ENCODE results near the gene TM7SF2. TPM values are rescaled to one million over a fixed set of nuclear protein-coding genes. Genes with fewer than 3 reads are reported as not detected.

Gene TM7SF2
- total RNA-seq (2014; rRNA removed): 0.96 and 3.3 TPM in 2 replicates
- 2.3 TPM for polyA plus RNA-seq (2012)

DNA sequence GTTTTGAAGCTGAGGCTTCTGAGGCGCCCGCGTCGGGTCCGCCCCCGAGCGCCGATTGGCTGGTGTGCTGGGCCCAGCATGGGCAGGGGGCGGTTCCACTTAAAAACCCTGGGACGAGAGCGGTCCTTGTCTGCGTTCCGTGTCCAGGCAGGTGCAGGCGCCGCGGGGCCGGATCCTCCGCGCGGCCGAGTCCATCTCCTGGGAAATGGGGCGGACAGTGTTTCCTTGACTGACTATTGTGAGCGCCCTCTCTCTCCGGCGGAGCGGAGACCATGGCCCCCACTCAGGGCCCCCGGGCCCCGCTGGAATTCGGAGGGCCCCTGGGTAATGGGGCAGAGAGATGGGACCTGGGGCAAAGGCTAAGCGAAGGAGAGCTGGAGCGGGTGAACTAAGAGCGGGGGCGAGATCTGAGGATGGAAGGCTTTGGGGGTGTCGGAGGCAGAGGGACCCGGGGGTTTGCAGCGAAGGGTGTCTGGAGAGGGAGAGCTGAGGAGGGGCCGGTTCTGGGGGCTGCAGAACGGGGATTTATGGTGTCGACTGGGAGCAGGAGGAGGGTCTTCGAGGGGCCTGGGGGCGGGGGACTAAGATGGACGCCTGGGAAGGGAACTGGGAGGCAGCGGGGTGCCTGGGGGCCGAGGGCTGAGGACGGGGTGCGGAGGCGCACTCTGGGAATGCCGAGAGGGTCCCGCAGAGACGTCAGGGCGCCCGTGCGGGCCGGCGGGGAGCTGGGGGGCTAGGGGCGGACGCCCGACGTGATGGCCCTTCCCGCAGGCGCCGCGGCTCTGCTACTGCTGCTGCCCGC, at the start of gene TM7SF2:
Gene TM7SF2, plus strand, starts transcription at position 129 of the 802 bp plus-strand sequence. Its CDS starts 144 bp downstream, at position 273.
- DNase-seq (ENCODE audit: low read depth): peak; percentile 81

- no peak for DNase-seq (ENCODE audit: low read depth)
These were observed 48.1 kb upstream of the TM7SF2 start for GRCh38 chr11:65063532-65063931.

DNA sequence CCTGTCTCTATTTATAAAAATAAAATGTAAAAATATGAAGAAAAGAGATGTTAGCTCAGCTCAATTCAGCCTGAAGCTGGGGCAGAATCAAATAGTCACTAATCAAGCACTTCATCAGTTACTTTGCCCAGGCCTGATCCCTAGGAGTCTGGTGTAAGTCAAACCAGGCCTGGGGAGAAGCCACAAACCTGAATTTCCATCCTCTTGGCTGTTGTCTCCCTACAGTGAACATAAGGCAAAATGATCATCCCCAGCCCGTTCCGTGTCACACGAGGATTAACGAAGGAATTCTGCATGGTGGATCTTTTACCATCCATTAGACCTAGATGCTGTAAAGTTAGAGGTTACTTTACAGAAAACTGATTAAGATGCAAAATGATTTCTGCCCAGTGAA, 46.8 kb upstream of the TM7SF2 start:
- no peak for DNase-seq (ENCODE audit: low read depth)

DNA sequence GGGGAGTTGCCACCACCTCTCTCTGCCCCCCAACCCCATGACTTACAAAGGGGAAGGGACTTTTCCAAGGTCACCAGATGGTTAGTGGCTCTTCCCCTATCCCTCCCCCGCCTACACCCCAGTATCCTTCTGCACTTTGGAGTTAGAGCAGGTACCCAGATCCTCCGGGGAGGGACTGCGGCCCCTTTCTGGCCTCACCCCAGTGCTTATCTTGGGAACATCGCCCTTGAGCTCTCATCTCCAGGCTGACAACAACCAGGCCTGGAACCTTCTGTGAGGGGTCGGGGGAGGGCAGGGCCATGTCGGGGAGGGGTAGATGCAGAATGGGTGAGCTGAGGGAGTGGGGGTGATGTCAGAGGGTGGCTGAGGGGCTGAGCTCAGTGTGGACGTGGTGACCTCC, 45.8 kb upstream of the TM7SF2 start:
- DNase-seq (ENCODE audit: low read depth): no peak

GRCh38 chr11:65066315-65066714, 45.4 kb upstream of the TM7SF2 start:
- DNase-seq (ENCODE audit: low read depth): no peak

DNA sequence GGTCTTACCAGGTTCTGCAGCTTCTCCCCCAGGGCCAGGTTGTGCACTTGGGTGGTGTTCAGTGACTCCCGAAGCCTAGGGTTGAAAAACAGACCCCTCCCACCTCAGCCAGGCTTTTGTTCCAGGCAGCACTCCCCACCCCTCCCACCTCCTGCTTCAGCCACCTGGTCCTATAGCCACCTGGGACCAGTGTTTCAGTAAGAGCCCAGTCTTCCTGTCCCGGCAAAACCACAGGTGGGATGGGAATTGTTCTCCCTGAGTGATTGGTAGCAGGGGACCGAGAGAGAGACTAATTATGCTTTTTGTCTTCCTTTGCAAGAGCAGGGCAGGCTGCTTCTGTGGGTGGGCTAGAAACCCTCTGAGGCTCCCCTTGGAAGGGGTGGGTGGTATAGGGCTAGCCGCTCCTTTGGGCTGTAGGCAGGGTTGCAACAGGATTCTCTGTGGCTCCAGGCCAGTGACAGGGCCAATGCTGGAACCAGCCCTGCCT, 44.8 kb upstream of the TM7SF2 start:
- DNase-seq (ENCODE audit: low read depth): no peak

- DNase-seq (ENCODE audit: low read depth): no peak
These were observed 44.2 kb upstream of the TM7SF2 start for GRCh38 chr11:65067446-65067845.

- no peak for DNase-seq (ENCODE audit: low read depth)
These were observed 42.5 kb upstream of the TM7SF2 start for GRCh38 chr11:65069217-65069616.

DNA sequence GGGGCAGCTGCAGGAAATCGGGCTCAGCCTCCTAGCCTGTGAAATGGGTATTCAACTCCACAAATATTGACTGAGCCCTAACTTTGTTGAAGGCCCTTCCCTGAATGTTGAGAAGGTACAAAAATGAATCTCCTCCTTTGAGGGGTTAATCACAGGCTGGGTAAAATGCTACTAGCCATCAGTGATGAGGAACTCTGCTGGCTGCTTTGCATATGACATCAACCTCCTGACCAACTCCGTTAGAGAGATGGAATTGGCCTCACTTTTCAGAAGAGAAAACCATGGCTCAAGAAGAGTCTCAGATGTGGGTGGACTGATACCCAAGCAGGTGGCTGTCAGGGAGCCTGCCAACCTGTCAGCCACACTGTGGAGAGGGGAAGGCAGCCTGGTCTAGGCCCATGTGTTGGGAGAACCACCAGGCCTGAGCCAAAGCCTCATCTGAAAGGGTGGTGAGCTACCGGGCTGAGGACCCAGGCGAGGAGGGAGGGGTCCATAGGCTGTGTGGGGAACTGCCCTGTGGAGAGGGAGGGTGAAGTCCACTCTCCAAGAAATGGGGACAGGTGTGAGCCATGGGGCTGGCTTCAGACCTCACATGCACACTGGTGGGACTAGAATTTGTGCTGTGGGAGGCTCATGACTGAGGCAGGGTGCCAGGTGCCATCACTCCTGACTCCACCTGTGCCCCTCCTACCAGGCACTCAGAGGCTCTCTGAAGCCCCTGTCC, 39.6 kb upstream of the TM7SF2 start:
- DNase-seq (ENCODE audit: low read depth): no peak

GRCh38 chr11:65072631-65072966, 39.1 kb upstream of the TM7SF2 start:
- no peak for DNase-seq (ENCODE audit: low read depth)

- DNase-seq (ENCODE audit: low read depth): peak; percentile 11
These were observed 34.2 kb upstream of the TM7SF2 start for GRCh38 chr11:65077451-65077850.

DNA sequence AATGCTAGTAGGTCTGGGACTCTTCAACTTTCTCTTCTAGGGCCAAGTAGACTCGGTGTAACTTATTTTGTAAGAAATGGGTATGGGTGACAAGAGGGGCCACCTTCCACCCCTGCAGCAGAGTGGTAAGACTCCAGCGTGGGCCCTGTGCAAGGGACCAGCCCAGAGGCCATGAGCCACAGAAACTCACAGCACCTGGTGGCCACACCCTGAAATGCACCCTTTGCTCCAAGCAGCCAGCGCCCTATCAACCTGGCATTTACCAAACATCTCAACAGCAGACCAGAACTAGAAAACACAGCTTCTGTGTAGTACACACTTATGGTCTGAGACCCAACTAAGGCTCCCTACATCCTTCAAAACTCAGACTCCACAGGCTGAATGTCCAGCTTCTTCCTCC, 33.5 kb upstream of the TM7SF2 start:
- peak; percentile 19 for DNase-seq (ENCODE audit: low read depth)

GRCh38 chr11:65078786-65079342, 32.8 kb upstream of the TM7SF2 start:
- no peak for DNase-seq (ENCODE audit: low read depth)

DNA sequence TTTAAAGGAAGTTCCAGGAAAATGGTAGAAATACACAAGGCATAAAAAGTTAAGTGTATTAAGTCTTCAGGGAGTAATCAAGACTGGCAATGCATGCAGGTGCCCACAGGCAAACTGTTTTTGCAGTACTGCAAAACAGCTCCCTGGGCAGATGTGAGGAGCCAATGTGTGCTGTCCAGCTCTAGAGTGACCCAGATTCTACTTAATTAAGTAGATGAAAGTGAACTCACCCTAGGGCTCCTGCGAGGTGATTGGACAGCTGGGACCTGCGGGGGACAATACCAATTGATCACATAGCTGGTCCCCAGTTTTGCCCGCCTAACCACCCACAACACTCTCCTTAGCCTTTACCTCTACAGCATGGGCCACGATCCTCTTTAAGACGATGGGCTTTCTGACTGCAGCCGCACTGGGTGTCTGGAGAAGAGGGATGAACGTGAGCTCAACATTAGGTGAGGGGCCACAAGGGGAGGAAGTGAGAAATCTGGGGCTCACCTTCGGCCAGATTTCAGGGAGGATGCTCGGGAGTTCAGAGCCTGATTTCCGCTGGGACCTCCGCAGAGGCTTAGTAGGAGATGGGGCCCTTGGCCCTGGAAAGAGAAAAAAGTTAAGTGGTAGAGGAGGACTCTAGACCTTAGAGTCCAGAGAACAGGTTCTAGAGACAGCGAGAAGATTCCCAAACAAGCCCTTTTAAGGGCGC, 28.4 kb upstream of the TM7SF2 start:
- no peak for DNase-seq (ENCODE audit: low read depth)

DNA sequence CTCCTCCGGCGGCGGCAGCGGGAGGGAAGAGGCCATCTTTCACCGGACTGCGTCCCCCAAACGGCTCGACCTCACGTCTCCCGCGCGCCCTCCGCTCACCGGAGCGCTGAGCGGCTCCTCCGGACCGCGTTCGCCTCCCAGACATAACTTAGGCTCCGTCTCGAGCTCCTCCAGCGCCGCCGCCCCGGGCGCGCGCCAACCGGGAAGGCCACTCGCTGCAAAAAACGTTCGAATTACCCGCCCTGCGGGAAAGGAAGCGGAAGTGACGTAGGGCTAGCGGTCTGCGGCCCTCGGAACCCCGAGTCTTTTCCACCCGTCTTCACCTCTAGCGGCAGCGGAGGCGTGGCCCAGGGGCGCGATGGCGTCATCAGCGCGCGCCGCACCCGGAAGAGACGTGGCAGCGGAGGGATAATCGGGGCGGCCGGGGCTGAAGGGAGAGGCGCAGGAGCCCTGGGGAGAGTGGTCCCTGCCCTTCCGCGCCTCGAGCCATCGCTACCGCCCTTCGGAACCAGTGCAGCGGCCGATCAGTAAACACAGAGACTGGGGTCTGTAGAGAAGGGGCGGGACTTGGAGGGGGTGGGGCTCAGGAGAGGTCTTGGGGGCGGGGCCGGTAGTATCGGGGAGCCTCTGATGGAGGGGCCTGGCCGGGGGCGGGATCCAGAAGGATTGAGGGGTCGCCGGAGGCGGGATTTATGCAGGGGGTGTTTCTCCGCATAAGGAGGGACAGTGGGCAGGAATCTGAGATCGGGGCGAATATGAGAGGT, 27.7 kb upstream of the TM7SF2 start, which contains the start of the genes CDCA5 and ZFPL1:
Gene CDCA5, minus strand, starts transcription at position 207 of the 764 bp plus-strand sequence. Its CDS starts 62 bp downstream, at position 145.
Gene ZFPL1, plus strand, starts transcription at position 389 of the 764 bp plus-strand sequence. CDS start 477 bp downstream, outside the sequence.
- DNase-seq (ENCODE audit: low read depth): peak; percentile 94

GRCh38 chr11:65084598-65085375, 26.9 kb upstream of the TM7SF2 start:
- DNase-seq (ENCODE audit: low read depth): no peak

GRCh38 chr11:65085446-65085845, 26.2 kb upstream of the TM7SF2 start:
- DNase-seq (ENCODE audit: low read depth): no peak

DNA sequence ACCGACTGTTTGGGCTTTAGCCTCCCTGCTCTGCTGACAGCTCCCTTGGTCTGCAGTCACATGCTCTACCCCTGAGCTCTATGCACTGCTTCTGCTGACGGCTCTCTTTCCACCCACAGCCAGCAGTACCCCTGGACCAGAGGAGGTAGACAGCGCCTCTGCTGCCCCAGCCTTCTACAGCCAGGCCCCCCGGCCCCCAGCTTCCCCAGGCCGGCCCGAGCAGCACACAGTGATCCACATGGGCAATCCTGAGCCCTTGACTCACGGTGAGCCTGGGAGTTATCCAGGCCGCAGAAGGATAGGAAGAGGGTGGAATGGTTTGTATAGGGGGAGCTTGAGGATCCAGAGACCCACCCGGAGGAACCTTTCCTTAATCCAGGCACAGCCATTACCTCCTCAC, 24.9 kb upstream of the TM7SF2 start:
- DNase-seq (ENCODE audit: low read depth): no peak

DNA sequence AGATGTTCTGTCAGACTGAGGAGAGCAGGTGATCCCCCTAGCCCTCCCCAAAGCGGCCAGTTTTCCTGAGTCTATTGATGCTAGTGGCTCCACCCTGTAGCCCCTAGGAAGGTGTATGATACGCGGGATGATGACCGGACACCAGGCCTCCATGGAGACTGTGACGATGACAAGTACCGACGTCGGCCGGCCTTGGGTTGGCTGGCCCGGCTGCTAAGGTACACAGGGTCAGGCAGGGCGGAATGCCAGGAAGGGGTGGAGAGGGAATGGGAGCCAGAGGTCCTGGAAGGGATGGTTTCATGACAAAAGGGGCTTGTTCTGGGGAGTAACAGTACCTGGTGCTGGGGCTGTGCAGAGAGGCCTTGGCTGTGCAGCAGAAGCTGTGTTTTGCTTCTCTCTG, 24.5 kb upstream of the TM7SF2 start:
- no peak for DNase-seq (ENCODE audit: low read depth)

DNA sequence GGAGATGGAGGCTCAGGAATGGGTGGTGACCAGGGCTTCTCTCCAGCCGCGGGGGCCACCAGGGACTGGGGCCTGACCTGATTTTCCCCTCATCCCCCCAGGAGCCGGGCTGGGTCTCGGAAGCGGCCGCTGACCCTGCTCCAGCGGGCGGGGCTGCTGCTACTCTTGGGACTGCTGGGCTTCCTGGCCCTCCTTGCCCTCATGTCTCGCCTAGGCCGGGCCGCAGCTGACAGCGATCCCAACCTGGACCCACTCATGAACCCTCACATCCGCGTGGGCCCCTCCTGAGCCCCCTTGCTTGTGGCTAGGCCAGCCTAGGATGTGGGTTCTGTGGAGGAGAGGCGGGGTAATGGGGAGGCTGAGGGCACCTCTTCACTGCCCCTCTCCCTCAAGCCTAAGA, 23.8 kb upstream of the TM7SF2 start:
- DNase-seq (ENCODE audit: low read depth): no peak

Measured in LHCN-M2 (cell line).